ENCODE results near the gene ELP4.

The ELP4 gene

GRCh38 chr11:31814176-31814868 is 304.8 kb downstream of the ELP4 start:
- DNase-seq, result peak in 1 of 2 experiments; percentile 5

- DNase-seq, result no peak
These were observed 306.3 kb downstream of the ELP4 start for GRCh38 chr11:31815711-31816467.

- no peak for DNase-seq
These were observed 307.0 kb downstream of the ELP4 start for GRCh38 chr11:31816468-31817053.

DNA sequence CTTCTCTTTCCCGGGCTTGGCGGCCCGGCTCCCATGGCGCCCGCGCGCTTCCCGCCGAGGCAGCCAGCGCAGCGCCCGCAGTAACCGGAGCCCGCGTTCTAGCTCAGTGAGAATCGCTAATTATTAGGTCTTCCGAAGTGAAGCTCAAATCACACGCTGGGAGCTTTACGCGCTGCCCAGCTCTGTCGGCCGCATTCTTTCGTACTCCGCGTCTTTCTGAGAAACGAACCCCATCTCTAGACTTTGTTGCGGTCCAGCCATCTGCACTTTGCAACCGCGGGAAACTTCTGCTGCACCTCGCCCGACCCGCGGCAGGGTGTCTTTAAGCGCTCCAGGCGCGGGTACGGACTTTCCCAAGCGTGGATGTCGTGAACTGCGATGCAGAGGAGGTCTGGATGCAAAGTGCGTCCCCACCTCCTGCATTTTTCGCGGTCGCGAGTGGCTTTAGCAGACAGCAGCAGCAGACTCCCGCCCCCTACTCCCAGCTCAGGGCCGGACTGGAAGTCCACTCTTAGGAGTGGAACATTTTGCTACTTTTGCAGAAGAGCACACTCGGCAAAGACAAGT is 307.6 kb downstream of the ELP4 start:
- peak in 1 of 2 experiments; percentile 45 for DNase-seq

- DNase-seq, result no peak
These were observed 308.3 kb downstream of the ELP4 start for GRCh38 chr11:31817621-31818424.

- DNase-seq, result no peak
These were observed 308.8 kb downstream of the ELP4 start for GRCh38 chr11:31818425-31818755.

DNA sequence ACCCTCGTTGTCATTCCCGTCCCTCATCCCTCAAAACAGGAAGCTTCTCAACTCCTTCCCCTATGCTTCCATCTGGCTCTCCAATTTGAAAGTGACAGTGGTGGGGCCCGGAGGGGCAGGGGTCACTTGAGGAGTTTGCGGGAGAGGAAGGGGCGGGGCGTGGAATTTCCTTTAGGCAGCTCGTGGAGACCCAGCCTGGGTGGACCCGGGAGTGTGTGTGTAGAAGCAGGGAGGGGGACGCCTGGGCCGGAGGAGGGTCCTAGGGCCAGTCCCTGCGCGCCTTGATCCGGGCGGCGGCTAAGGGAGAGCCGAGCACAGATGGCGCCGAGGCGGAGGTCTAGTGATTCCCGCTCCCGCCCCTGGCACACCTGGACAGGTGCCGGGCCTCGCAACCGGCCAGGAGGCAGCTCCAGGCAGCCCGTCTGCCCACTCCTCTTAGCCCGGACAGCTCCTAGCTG is 309.3 kb downstream of the ELP4 start:
- no peak for DNase-seq

DNA sequence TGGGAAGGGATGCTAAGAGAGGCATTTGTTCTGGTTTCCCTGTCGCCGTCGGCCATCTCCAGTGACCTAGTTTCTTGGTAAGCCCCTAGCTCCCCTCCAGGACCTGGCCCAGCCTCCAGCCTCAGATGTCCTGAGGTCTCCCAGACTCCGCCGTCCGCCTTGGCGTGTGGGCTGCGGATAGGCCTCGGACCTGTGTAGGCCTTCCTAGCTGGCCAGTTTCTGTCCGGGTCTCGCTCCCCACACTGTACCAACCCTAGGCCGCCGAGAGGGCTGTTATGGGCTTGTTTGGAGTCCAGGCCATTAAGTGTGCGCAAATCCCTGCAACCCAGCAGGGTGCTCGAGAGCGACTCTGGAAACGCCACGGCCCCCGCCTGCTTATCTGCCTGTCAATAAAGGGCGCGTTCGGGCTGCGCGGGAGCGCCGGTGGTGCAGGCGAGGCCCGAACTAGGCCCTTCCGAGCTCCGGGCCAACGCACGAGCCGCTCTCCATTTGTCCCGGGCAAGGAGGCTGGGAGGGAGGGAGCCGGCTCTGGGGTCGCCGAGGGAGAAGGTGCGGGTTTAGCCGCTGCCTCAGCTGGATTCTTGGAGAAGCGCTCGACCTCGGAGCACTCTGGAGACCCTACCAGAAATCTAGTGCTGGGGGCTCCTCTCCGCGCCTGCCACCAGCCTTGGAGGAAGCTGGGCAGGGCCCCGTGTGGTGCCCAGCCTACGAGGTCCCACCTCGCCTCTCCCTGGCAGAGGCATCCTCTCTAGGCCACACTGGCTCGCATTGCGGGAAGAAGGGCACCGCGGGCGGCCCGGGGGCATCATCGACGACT is 310.3 kb downstream of the ELP4 start:
- DNase-seq, result no peak

GRCh38 chr11:31820438-31820818 is 310.9 kb downstream of the ELP4 start:
- no peak for DNase-seq

DNA sequence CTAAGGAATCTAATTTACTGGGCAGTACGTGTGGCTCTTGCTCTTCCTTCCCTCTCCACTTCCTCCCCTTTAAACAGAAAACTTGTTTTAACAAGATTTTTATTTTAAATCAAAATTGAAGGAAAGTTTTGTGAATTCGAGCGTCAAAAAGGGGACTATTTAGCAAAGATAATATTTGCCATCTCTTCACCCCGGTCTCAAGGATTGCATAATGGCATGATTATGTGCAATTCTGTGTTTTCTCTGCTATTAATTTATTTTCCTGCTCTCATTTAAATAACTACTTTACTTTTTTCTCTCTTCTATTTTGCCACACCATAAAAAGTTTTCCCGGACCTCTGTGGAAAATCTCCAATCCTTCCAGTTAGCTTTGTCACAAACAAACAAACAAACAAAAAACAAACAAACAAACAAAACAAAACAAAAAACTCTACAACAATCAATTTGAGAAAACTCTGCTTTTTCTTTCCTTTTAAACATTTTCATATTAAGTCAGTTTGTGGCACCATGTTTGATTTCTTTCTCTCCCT is 311.7 kb downstream of the ELP4 start:
- no peak for DNase-seq

- DNase-seq, result no peak
These were observed 312.2 kb downstream of the ELP4 start for GRCh38 chr11:31821766-31822165.

GRCh38 chr11:31822175-31822926 is 312.8 kb downstream of the ELP4 start:
- peak in 1 of 2 experiments; percentile 9 for DNase-seq

DNA sequence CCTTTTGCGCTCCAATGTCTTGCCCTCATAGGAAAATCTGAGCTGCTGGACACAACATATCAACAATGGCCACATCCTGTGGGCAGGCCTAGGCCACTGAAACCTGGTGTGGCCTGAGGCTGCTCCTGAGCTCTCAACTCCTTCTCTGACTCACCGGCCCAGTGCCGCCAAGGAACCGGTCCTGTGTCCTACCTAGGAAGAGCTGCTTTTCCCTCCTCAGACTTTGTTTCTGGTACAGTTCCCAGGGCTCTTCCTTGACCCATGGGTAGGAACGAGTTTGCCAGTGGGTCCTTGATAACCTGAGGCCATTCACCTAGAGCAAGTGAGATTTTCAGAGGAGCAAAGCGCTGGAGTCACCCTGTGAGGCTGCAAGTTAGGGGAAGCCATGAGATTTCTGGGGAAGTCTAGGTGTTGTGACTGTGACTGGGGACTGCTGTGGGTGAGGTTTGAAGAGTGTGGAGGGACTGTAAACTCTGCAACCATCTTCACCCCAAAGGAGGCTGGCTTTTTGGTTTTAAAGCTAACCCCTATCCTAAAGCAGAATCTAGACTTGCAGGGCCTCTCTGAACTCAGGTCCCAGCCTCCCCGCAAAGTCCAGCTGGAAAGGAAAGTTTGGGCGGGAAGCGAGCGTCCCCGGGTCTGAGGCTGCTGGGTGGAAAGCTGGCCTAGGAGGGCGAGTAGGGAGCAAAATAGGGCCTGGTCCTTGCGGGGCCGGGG is 313.5 kb downstream of the ELP4 start:
- DNase-seq, result no peak

DNA sequence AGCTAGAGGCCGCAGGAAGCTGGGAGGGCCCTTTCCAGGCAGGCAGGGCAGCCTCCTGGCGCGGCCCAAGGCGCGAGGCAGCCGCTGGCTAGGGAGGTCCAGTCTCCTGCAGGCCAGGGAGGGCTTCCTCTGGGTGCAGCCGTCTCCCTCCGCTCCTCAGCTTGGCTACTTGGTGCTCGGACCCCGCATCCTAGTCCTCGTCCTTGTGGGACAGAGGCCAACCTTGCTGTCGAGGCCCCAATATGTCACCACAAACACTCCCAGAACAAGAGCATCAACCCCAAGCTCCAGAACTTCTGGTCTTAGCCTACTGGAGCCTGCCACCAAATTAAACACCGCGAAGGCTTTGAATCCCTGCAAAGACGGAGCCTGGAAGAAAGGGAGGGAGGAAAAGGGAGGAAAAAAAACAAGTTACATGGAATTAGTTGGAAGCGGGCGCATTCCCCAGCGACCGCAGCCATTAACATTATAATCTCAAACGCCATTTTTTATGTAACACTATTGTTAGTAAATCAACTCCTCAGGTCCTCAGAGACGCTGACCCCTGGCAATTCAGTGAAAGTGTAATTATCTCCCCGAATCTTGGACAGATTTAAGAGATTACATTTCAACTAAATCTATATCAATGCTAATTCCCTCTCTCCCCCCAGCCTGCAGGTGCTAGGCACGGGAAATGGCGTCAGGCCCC is 314.2 kb downstream of the ELP4 start:
- DNase-seq, result no peak

DNA sequence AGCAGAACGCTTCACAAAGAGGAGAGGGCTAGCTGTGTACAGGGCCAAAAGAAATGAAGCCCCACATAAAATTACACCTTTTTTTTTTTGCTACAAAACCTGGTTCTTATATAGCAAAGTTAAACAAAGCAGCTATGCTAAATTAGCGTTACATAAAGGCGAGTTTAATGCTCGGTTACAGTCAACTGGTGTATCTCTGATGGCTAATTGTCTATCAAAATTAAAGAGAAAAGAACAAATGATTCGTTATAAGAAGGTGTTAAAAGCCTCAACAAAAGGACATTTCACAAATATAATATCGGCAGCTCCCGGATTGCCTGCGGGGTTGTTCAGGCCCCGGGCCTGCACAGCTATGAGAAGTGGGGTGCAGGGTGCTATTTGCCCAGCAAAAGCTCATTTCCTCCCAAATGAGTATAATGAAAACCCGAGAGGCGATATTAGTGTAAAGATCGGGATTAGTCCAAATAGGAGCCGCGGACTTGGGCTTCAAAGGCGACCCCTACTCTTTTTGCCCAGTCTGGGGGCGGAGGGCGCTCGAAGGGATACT is 314.8 kb downstream of the ELP4 start:
- DNase-seq, result no peak

GRCh38 chr11:31824879-31825837 is 315.6 kb downstream of the ELP4 start:
- no peak for DNase-seq

DNA sequence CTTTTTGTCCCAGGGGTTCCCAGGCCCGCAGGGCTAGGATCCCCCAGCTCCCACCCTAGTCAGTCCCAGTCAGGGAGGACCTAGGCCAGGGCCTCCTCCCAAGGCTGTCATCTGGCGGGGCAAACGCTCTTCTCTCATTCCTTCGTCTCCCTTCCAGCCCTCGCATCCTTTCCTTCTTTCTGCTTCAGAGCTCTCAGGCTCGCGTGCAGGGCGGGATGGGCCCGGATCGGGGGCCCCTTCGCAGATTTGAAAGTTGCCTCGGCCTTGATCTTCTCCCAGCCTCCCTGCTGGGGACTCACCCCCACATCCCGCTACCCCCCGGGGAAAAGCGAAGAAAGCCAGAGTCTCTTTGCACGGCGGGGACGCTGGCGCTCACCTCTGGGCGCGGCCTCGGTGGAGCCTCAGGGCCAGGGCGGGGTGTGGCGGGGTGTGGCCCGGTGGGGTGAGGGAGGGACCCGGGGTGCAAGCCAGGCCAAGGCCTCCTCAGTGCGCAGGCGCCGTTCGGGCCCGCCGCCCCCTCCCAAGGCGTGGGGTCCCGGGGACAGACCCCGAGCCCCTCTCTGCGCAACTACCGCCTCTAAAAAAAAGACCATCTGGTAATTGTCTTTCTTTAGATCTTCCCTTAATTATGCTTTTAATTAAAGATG is 316.4 kb downstream of the ELP4 start:
- no peak for DNase-seq
